Activated CD4-positive, alpha-beta T cell treated with anti-CD3 and anti-CD28 coated beads, Interleukin-2, Interleukin-4, amounts not matched to agents 100 ng/mL and 50 ng/mL, durations not matched to agents 16 hours and 8 hours (primary cell): ENCODE results near the gene CMTM1.
"Not testable (repeated sequence)": the region's sequence is repeated elsewhere in the genome, so short reads cannot be mapped to it uniquely, and the experiment has no call there.

Experiments
- DNase-seq: peaks from one replicate; pipeline ENCODE4 v3.0.0-alpha.2; 2020; ENCODE audit warnings: low spot score

CMTM1 gene

GRCh38 chr16:66616169-66616568 lies 49.9 kb downstream of the CMTM1 start:
- no peak for DNase-seq

GRCh38 chr16:66616592-66616991 lies 50.4 kb downstream of the CMTM1 start:
- no peak for DNase-seq

- DNase-seq, result no peak
These were observed 50.8 kb downstream of the CMTM1 start for GRCh38 chr16:66617010-66617434.

- DNase-seq, result no peak
These were observed 51.5 kb downstream of the CMTM1 start for GRCh38 chr16:66617728-66618127.

- no peak for DNase-seq
These were observed 52.5 kb downstream of the CMTM1 start for GRCh38 chr16:66618588-66619375.

- DNase-seq, result no peak
These were observed 53.5 kb downstream of the CMTM1 start for GRCh38 chr16:66619534-66620428.

GRCh38 chr16:66620429-66620795 lies 54.2 kb downstream of the CMTM1 start:
- DNase-seq, result no peak

- DNase-seq, result no peak
These were observed 55.7 kb downstream of the CMTM1 start for GRCh38 chr16:66621973-66622372.

GRCh38 chr16:66622863-66623262 lies 56.6 kb downstream of the CMTM1 start:
- DNase-seq, result no peak

GRCh38 chr16:66623755-66624154 lies 57.5 kb downstream of the CMTM1 start:
- no peak for DNase-seq

GRCh38 chr16:66627611-66628378 lies 61.6 kb downstream of the CMTM1 start:
- DNase-seq, result not testable (repeated sequence)
